Measurements from ENCODE around the gene PPIH.

DNA sequence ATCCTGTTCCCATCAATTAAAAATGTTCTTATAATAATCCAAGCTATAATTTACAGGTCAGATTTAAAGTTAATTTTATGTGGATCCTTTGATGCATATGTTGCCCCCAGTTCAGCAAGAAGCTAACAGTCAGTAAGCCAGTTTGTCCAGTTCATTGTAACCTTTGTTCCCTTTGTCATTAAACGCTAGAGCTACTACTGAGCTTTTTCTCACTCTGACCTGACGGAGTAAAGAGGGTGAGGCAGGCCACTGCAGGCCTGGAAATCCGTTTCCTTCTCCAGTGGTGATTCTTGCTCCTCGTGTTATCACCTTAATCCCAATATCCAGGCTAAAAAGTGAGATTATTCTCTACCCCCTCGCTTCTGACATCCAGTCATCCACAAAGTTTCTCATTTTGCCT, 34.2 kb downstream of the PPIH start:
- TF ChIP-seq EZH2 (IDR thresholded peaks at IDR 0.05; ENCODE audit: insufficient read depth, poor library complexity, severe bottlenecking) (no peak), EZH2phosphoT487 (IDR thresholded peaks at IDR 0.05; ENCODE audit: insufficient read depth, low read depth) (no peak)
